Mesangial cell (primary cell): ENCODE measurements around the gene CBARP. TPM values are rescaled to one million over a fixed set of nuclear protein-coding genes. Genes with fewer than 3 reads are reported as not detected.

Experiments used
- total RNA-seq: library from RNA; depleted of rRNA; stranded (reverse); fragments of >200 nt; gene quantifications from 2 replicates; pipeline ENCODE4 v1.2.3, GENCODE V29; 2015

CBARP gene
- total RNA-seq = 5.1 and 6.1 TPM in 2 replicates

GRCh38 chr19:1237754-1238368, at the start of gene CBARP:
Gene CBARP, minus strand, starts transcription at chr19:1238005. Its CDS starts 1,905 bp downstream, at chr19:1236100.

GRCh38 chr19:1285737-1286360, 48.0 kb upstream of the CBARP start, which contains the start of gene EFNA2:
Gene EFNA2, plus strand, starts transcription at chr19:1285873. Its CDS starts 296 bp downstream, at chr19:1286169.

GRCh38 chr19:1275260-1275975, 37.6 kb upstream of the CBARP start, which contains the start of gene FAM174C:
Gene FAM174C, plus strand, starts transcription at chr19:1275530. Its CDS starts 20 bp downstream, at chr19:1275550.

GRCh38 chr19:1269065-1269477, 31.3 kb upstream of the CBARP start, which contains the start of gene CIRBP:
Gene CIRBP, plus strand, starts transcription at chr19:1269332. Its CDS starts 1,602 bp downstream, at chr19:1270934.

DNA sequence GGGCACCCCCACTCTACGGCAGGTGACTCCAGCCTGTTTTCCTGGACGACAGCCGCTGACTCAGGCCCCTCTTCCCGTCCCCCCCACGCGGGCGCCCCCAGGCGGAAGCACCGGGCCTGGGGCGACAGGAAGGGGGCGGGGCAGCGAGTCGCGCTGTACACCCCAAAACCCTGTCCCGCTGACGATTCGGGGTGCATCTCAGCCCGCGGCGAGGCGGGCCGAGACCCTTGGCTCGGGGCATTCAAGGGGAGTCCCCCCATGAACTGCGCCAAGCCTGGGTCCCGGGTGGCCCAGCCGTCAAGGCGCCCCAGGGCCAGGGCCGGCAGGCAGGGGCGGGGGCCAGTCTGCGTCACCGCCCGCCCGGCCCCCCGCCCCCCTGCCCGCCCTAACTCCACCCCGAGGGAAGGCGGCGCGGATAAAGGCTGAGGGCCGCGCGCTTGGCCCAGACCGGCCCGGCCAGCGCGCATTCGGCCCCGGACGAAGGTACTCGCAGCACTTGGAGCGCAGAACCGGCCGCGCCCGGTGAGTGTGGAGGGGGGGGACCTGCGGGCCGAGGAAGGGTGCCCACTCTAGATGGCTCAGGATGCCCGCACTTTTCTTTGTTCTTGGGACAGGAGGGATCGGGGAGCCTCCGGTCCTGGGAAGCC, 10.5 kb upstream of the CBARP start, which contains the start of gene MIDN:
TSS of gene MIDN (plus strand) at position 445 of the 647 bp plus-strand sequence. CDS start 1,714 bp downstream, outside the sequence.

GRCh38 chr19:1241417-1242095, 3.8 kb upstream of the CBARP start, which contains the start of gene ATP5F1D:
Gene ATP5F1D, plus strand, starts transcription at chr19:1241751. Its CDS starts 100 bp downstream, at chr19:1241851.

DNA sequence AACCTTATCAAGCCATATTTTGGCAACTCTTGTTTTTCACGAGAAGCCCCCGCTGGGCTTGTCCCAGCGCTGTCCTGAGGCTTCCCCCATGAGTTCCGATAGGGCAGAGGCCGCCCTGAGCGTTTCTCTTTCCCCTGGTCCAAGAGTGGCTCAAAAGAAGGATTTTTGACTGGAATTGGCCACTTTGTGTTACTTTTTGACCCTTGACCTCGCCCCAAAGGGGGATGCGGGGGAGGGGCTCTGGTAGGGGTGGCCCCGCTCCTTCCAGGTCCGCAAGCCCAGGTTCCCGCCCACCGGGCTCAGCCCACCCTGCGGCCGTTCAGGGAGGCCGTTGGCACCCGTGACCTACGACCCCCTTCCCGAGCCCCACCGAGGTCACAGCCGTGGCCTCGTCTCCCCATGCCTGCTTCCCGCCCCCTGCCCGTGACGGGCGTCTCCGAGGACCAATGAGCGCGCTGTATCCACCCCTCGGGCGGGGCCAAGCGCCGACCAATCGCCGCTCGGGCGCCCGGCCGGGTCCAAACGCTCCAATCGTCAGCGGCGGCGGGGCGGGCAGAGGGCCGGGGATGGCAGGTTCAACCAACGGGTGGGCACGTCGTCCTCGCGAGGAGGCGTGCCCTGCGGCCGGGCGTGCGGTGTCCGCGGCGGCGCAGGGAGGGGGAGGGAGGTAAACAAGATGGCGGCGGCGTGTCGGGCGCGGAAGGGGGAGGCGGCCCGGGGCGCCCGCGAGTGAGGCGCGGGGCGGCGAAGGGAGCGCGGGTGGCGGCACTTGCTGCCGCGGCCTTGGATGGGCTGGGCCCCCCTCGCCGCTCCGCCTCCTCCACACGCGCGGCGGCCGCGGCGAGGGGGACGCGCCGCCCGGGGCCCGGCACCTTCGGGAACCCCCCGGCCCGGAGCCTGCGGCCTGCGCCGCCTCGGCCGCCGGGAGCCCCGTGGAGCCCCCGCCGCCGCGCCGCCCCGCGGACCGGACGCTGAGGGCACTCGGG, 32.4 kb downstream of the CBARP start, which contains the start of gene STK11:
TSS of gene STK11 (plus strand) at position 665 of the 986 bp plus-strand sequence. CDS start 1,136 bp downstream, outside the sequence.

Other genes with a start within 250 kb of the CBARP start
- 0.49 and 2.5 TPM in 2 replicates for gene GRIN3B, start 237.6 kb downstream of the CBARP start, total RNA-seq
- gene TMEM259, start 216.9 kb downstream of the CBARP start, total RNA-seq = 165 and 187 TPM in 2 replicates
- gene RNU6-2, start 216.5 kb downstream of the CBARP start, total RNA-seq = not detected in 2 replicates
- 407 and 539 TPM in 2 replicates for gene CNN2, start 211.4 kb downstream of the CBARP start, total RNA-seq
- 25.1 and 37.0 TPM in 2 replicates for gene ABCA7, start 197.9 kb downstream of the CBARP start, total RNA-seq
- gene ARHGAP45, start 170.8 kb downstream of the CBARP start, total RNA-seq = 3.1 and 4.8 TPM in 2 replicates
- 264 and 284 TPM in 2 replicates for gene POLR2E, start 142.6 kb downstream of the CBARP start, total RNA-seq
- 420 and 659 TPM in 2 replicates for gene GPX4, start 134.0 kb downstream of the CBARP start, total RNA-seq
- gene SBNO2, start 63.7 kb downstream of the CBARP start, total RNA-seq = 48.6 and 75.7 TPM in 2 replicates
- 84.1 and 84.6 TPM in 2 replicates for gene STK11, start 32.2 kb downstream of the CBARP start, total RNA-seq
- gene ATP5F1D, start 3.7 kb upstream of the CBARP start, total RNA-seq = 145 and 173 TPM in 2 replicates
- 47.1 and 61.0 TPM in 2 replicates for gene MIDN, start 10.6 kb upstream of the CBARP start, total RNA-seq
- gene CIRBP, start 31.3 kb upstream of the CBARP start, total RNA-seq = 119 and 190 TPM in 2 replicates
- gene FAM174C, start 37.5 kb upstream of the CBARP start, total RNA-seq = 92.3 and 109 TPM in 2 replicates
- gene EFNA2, start 47.9 kb upstream of the CBARP start, total RNA-seq = 0.65 and 2.3 TPM in 2 replicates
- gene NDUFS7, start 145.9 kb upstream of the CBARP start, total RNA-seq = 172 and 183 TPM in 2 replicates
- 21.5 and 44.2 TPM in 2 replicates for gene GAMT, start 163.5 kb upstream of the CBARP start, total RNA-seq
- gene DAZAP1, start 169.6 kb upstream of the CBARP start, total RNA-seq = 71.4 and 138 TPM in 2 replicates
- 1,692 and 1,880 TPM in 2 replicates for gene RPS15, start 200.4 kb upstream of the CBARP start, total RNA-seq
- 0.98 and 1.0 TPM in 2 replicates for gene APC2, start 212.1 kb upstream of the CBARP start, total RNA-seq
- gene C19orf25, start 241.2 kb upstream of the CBARP start, total RNA-seq = 26.1 and 55.5 TPM in 2 replicates